IPS-NIHi11 (cell line): ENCODE data around the gene ELFN1.

Experiments
- DNase-seq: peaks from one replicate; pipeline ENCODE4 v3.0.0; 2012; ENCODE audit warnings: mixed read lengths, low spot score

ELFN1 gene

DNA sequence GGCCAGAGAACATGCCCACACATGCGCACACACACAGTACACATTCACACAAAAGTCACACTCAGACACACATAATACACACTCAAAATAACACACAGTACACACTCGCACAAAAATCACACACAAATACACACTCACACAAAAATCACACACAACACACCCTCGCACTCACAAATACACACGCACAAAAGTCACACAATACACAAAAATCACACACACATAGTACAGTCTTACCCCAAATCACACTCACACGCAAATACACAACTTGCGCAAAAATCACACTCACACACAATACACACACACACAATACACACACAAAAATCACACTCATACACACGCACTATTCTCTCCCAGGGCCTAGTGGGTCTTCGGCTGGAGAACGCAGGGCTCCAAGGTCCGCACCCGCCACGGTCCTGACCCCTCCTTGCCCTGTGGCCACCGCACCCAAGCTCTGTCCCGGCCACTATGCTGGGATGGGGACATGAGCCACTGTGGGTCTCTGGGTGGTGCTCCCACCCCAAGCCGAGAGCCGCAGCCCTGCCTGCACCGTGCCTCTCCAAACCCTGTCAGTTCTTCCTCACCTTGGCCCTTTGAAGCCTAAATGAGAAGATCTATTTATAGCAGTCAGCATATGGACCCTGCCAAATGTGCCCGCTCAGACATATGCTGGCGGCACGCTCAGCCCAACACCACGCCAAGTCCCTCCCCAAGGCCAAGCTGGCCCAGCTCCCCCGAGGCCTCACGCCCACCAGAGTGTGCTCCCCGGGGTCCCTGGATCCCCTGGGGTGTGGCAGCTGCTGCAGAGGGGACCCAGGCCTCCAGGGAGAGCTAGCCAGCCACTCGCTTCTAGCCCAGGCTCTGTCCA is 55.9 kb downstream of the ELFN1 start:
- no peak for DNase-seq

DNA sequence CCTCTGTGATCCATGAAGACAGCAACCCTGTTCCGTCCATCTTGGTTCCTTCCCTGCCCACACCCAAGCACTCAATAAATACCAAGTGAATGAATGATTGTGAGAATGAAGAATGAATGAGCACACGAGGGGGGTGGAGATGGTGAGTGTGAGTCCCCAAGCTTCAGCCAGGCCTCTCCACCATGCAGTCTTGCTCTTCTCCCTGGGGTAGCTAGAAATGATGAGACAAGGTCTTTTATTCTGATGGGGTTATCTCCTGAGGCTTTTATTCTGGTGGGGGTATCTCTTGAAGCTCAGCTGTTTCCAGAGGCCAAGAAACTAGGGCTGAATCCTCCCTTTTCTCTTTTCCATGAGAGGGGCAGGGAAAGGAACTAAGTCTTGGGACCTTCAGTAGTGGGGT is 57.0 kb downstream of the ELFN1 start:
- DNase-seq: no peak

- no peak for DNase-seq
Measured at GRCh38 chr7:1727812-1728570, 57.9 kb downstream of the ELFN1 start.

DNA sequence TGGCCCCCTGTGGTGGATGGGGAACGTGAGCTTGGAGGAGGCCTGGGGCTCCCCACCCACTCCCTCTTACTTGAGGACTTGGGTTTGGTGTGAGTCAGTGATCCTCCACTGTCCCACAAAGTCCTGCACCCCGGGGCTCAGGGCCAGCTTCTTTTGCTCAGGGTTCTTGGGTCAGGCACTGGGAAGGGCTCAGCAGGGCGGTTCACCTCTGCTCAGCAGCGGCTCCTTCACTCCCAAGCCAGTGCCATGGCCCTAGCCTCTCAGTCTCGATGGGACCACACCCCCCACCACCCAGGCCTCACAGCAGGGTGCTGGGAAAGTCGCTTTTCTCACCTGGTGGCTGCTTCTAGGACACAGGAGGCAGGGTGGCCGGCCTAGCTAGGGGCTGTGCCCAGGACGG is 59.1 kb downstream of the ELFN1 start:
- DNase-seq: no peak

- DNase-seq: no peak
Measured at GRCh38 chr7:1729773-1730172, 59.7 kb downstream of the ELFN1 start.

GRCh38 chr7:1732072-1732471 is 62.0 kb downstream of the ELFN1 start:
- DNase-seq: no peak

GRCh38 chr7:1732645-1733044 is 62.6 kb downstream of the ELFN1 start:
- DNase-seq: no peak

DNA sequence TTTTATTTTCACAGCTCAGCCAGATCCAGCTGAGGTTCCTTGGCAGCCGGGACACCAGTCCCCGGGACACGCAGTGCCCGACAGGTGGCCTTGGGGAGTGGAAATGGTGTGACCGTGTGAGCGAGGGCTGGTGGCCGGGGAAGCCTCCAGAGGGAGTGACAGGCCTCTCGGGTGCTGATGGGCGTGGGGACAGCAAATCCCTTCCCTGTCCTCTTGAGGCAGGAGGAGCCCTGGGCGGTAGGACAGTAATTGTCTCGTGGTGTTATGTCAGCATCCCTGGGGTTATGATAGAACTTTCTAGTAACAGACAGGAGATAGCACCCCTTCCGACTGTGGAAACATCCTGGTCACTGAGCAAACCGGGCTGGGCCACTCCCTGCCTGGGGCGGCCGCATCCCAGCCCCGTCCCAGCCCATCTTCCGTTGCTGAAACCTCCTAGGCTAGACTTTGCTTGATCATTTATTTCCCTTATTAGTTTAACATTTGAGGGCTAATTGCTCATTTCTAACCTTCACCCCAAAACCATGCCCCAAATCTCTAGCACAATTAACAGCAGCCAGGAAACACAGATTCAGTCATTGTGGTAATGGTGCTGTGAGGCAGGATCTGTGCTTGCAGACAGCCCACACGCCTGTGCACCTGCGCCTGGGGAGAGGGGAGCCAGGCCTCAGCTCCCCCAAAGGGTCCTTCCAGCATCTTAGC is 63.3 kb downstream of the ELFN1 start:
- DNase-seq: no peak

GRCh38 chr7:1733908-1734730 is 64.0 kb downstream of the ELFN1 start:
- DNase-seq: no peak

DNA sequence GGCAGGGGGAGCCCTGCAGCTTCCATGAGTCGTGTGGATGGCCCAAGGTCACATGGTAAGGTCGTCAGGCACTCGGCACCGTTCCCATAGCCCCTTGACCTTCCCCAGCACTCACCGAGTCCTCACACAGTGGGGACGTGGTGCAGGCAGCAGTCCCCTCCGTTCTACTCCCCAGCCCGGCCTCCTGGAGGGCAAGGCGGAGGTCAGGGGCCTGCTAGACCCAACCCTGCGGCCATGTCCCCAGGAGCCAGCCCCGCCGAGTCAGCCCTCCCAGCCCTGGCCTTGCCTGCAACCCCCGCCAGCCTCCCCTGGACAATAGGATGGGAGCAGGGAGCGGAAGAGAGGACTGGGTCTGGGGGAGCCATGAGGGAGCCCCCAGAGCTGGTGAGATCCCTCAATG is 65.2 kb downstream of the ELFN1 start:
- no peak for DNase-seq

DNA sequence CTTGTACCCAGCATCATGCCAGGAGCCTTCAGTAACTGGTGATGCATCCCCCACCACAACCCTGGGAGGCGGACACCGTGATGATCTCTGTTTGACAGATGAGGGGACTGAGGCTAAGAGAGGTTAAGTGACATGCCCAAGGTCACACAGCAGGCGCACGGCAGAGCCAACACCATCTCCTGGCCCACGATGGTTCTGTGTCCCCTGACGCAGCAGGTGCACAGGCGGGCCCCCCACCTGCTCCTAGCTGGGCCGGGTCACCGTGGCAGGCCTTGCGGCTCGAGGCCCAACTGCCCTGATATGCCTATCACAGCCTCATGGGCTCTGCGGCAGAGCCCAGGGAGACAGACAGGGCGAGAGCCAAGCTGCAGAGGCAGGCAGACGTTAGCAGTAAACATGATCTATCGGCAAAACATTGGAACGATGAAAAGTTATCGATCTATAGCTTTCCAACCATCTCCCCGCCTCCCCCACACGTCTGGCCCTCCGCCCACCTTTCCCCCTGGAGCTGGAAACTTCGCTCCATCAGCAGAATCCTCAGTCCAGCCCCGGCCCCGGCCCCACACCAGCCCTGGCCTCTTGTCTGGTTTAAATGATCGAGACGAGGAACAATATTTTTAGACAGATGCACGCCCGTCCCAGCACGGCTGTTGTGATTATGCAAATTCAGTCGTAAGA is 65.9 kb downstream of the ELFN1 start:
- no peak for DNase-seq

- DNase-seq: no peak
Measured at GRCh38 chr7:1736484-1736817, 66.4 kb downstream of the ELFN1 start.

GRCh38 chr7:1736830-1737229 is 66.8 kb downstream of the ELFN1 start:
- no peak for DNase-seq

DNA sequence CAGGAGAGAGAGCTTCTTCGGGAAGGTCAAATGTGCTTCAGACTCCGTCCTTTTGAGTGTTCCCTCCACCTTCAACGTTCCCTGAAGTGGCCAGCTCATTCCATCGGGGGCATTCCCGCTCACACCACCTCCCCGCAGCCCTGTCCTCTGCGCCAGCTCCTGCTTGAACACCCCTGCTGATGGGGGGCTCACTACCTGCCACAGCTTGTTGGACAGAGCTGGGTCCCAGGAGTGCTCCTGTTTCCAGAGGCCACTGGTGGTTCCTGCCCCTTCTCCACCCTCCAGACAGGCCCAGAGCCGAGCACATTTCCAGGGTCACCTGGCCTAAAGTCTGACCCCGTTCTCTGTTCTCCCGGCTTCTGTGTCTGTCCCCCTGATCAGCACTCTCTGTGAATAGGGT is 67.4 kb downstream of the ELFN1 start:
- DNase-seq: no peak

DNA sequence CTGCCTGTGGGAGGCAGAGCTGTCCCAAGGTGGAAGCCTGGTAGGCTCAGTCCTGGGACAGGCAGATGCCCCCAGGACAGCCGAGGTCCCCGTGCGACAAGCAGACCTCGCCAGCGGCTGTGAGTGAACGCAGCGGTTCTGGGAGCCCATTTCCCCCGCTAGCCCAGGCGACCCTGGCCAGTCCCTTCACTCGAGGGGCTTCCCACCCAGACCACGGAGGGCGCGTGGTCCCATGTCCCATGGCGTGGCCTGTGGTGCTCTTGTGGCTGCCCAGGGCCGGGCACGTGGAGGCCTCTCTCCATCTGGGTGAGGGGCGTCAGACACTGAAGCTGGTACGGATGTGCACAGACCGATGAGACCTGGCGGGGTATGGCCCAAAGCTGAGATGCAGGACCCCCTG is 67.9 kb downstream of the ELFN1 start:
- peak; percentile 25 for DNase-seq

DNA sequence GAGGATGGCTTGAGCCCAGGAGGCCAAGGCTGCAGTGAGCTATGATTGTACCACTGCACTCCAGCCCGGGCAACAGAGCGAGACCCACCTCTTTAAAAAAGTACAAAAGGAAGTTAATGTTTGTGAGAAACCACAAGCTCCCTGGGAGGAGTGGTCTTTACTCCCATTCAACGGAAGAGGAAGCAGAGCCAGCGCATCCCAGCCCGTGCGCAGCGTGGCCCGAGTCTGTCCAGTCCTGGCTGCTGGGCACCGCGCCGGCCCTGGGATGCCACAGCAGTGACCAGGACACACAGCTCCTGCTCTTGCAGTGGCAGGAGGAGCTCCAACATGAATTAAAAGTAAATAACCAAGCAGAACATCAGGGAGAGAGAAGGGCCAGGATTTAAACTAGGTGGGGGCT is 68.4 kb downstream of the ELFN1 start:
- peak; percentile 11 for DNase-seq

GRCh38 chr7:1738956-1739355 is 68.9 kb downstream of the ELFN1 start:
- peak; percentile 23 for DNase-seq

DNA sequence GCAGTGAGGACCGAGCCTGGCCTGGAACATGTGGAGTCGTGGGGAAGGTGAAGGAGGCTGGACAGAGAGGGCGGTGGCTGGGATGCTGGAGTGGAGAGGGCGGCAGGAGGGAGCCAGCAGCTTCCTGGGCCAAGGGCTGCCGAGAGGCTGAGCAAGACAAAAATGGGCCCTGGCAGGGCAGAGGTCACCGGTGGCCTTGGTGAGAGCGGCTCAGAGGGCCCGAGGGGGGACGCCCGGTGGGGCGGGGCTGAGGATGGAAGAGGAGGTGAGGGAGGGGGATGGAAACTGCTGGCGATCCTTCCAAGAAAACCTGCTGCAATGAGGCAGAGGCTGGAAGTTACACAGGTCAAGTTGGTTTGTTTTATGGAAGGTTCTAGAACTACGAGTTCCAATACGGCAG is 69.5 kb downstream of the ELFN1 start:
- DNase-seq: peak; percentile 17

GRCh38 chr7:1740214-1740613 is 70.1 kb downstream of the ELFN1 start:
- DNase-seq: no peak

GRCh38 chr7:1741246-1741645 is 71.2 kb downstream of the ELFN1 start:
- peak; percentile 14 for DNase-seq

- DNase-seq: peak; percentile 18
Measured at GRCh38 chr7:1741751-1742554, 71.9 kb downstream of the ELFN1 start.
